ENCODE data around the gene HTR5A.

Gene HTR5A

GRCh38 chr7:155129789-155130188 is 59.7 kb downstream of the HTR5A start:
- TF ChIP-seq CTCF (IDR thresholded peaks at IDR 0.05; ENCODE audit: control insufficient read depth, insufficient read depth, low read depth, low read length, missing control alignments) = no peak
- DNase-seq (ENCODE audit: low read depth) = no peak
- no peak overlapping the region for H3K4me3 ChIP-seq (ENCODE audit: control insufficient read depth, low read depth, low read length)

- DNase-seq (ENCODE audit: low read depth) = no peak
- H3K4me3 ChIP-seq (ENCODE audit: control insufficient read depth, low read depth, low read length) = no peak overlapping the region
- TF ChIP-seq CTCF (IDR thresholded peaks at IDR 0.05; ENCODE audit: control insufficient read depth, insufficient read depth, low read depth, low read length, missing control alignments) = no peak
These were observed 60.4 kb downstream of the HTR5A start for GRCh38 chr7:155130493-155130892.

- DNase-seq (ENCODE audit: low read depth) = no peak
- H3K4me3 ChIP-seq (ENCODE audit: control insufficient read depth, low read depth, low read length) = no peak overlapping the region
- no peak for TF ChIP-seq CTCF (IDR thresholded peaks at IDR 0.05; ENCODE audit: control insufficient read depth, insufficient read depth, low read depth, low read length, missing control alignments)
These were observed 61.0 kb downstream of the HTR5A start for GRCh38 chr7:155131090-155131489.

- DNase-seq (ENCODE audit: low read depth) = no peak
- no peak for TF ChIP-seq CTCF (IDR thresholded peaks at IDR 0.05; ENCODE audit: control insufficient read depth, insufficient read depth, low read depth, low read length, missing control alignments)
- H3K4me3 ChIP-seq (ENCODE audit: control insufficient read depth, low read depth, low read length) = no peak overlapping the region
These were observed 62.3 kb downstream of the HTR5A start for GRCh38 chr7:155132431-155132830.

GRCh38 chr7:155136619-155137243 is 66.6 kb downstream of the HTR5A start:
- no peak overlapping the region for H3K4me3 ChIP-seq (ENCODE audit: control insufficient read depth, low read depth, low read length)
- no peak for DNase-seq (ENCODE audit: low read depth)
- TF ChIP-seq CTCF (IDR thresholded peaks at IDR 0.05; ENCODE audit: control insufficient read depth, insufficient read depth, low read depth, low read length, missing control alignments) = no peak

Data from AG09309 (cell line).